ENCODE data around the gene KRT86. TPM values are rescaled to one million over a fixed set of nuclear protein-coding genes. Genes with fewer than 3 reads are reported as not detected.

Gene KRT86
- total and polyA plus RNA-seq, 2 of the 13 experiments (the other 11 are each of a cell fraction or from before 2014, with no cell fraction given), result not detected

- TF ChIP-seq GRHL1 (CRISPR knock-in tag; conservative IDR thresholded peaks at IDR 0.05) (no peak), ZNF780A (CRISPR knock-in tag; IDR thresholded peaks at IDR 0.05) (no peak), ZNF556 (CRISPR knock-in tag; IDR thresholded peaks at IDR 0.05; ENCODE audit: borderline replicate concordance) (no peak), ZNF800 (CRISPR knock-in tag; IDR thresholded peaks at IDR 0.05) (peak; percentile 94), ZFP90 (CRISPR knock-in tag; IDR thresholded peaks at IDR 0.05; ENCODE audit: borderline replicate concordance) (no peak), ZNF839 (CRISPR knock-in tag; IDR thresholded peaks at IDR 0.05; ENCODE audit: borderline replicate concordance) (no peak), HDAC2 (CRISPR knock-in tag; IDR thresholded peaks at IDR 0.05) (no peak), ZNF768 (CRISPR knock-in tag; IDR thresholded peaks at IDR 0.05) (0 out of 2 replicates have a peak, but pooled peaks have one; percentile 11), ZFP36L1 (CRISPR knock-in tag; IDR thresholded peaks at IDR 0.05) (no peak), KIAA2018 (CRISPR knock-in tag; IDR thresholded peaks at IDR 0.05; ENCODE audit: borderline replicate concordance) (no peak), SPEN (CRISPR knock-in tag; IDR thresholded peaks at IDR 0.05; ENCODE audit: low read depth) (0 out of 2 replicates have a peak, but pooled peaks have one; percentile 23)
These were observed 33.7 kb downstream of the KRT86 start (continued) for GRCh38 chr12:52307836-52308805.

All from HepG2 (cell line).